Stimulated activated CD4-positive, alpha-beta T cell treated with anti-CD3 and anti-CD28 coated beads, Interleukin-12 subunit alpha, Interleukin-12 subunit beta, amount 100 ng/mL, for 4 hours (primary cell): ENCODE measurements around the gene LMNTD2.
"Not testable (repeated sequence)": the region's sequence is repeated elsewhere in the genome, so short reads cannot be mapped to it uniquely, and the experiment has no call there.

Source experiments
- DNase-seq: peaks from one replicate; pipeline ENCODE4 v3.0.0-alpha.2; 2020

The LMNTD2 gene

GRCh38 chr11:532527-532985, 28.0 kb downstream of the LMNTD2 start:
- no peak for DNase-seq

GRCh38 chr11:531919-532526, 28.5 kb downstream of the LMNTD2 start:
- no peak for DNase-seq

- no peak for DNase-seq
These were observed 29.3 kb downstream of the LMNTD2 start for GRCh38 chr11:530960-531831.

- DNase-seq = no peak
These were observed 30.7 kb downstream of the LMNTD2 start for GRCh38 chr11:529728-530411.

GRCh38 chr11:528815-529727, 31.5 kb downstream of the LMNTD2 start:
- no peak for DNase-seq

- no peak for DNase-seq
These were observed 32.2 kb downstream of the LMNTD2 start for GRCh38 chr11:528166-528814.

- DNase-seq = no peak
These were observed 34.3 kb downstream of the LMNTD2 start for GRCh38 chr11:526192-526591.

GRCh38 chr11:521177-521688, 39.3 kb downstream of the LMNTD2 start:
- DNase-seq = no peak

- no peak for DNase-seq
These were observed 39.9 kb downstream of the LMNTD2 start for GRCh38 chr11:520428-521176.

GRCh38 chr11:518463-519202, 41.9 kb downstream of the LMNTD2 start:
- DNase-seq = peak; percentile 88

GRCh38 chr11:516918-517685, 43.4 kb downstream of the LMNTD2 start:
- DNase-seq = not testable (repeated sequence)

- no peak for DNase-seq
These were observed 44.1 kb downstream of the LMNTD2 start for GRCh38 chr11:516400-516799.

GRCh38 chr11:515131-515530, 45.4 kb downstream of the LMNTD2 start:
- no peak for DNase-seq

- DNase-seq = no peak
These were observed 45.9 kb downstream of the LMNTD2 start for GRCh38 chr11:514606-515005.

GRCh38 chr11:512761-513595, 47.6 kb downstream of the LMNTD2 start:
- DNase-seq = no peak

GRCh38 chr11:508956-509355, 51.6 kb downstream of the LMNTD2 start:
- DNase-seq = no peak

GRCh38 chr11:507727-508515, 52.6 kb downstream of the LMNTD2 start:
- DNase-seq = no peak
